ENCODE measurements around the gene SNAP23. TPM values are rescaled to one million over a fixed set of nuclear protein-coding genes. Genes with fewer than 3 reads are reported as not detected.

The SNAP23 gene
- polyA plus RNA-seq, 3 donors: 104 to 198 (median 187) TPM

DNA sequence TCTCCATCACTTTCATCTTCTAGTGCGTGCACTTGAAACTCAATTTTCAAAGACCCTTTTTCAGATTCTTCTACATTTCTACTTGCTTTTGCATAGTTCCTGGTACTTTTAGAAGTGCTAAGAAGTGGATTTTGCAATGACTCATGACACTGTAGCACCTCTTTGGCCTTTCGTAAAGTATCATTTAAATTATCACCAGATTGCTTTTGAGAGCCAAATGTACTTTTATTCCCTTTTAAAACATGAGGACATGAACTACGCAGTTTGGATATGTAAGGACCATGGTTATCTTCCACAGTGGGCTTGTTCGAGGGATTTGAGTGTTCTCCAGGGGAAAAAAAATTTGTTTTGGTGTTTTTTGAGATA is 45.0 kb upstream of the SNAP23 start:
- peaks cover 71 to 85% of the 10 kb centered on the region in 2 donors for H3K36me3 Mint-ChIP-seq
- Histone ChIP-seq H3K9ac (ENCODE audit: insufficient read depth, low read length, poor library complexity, severe bottlenecking) (no peak overlapping the region), H4K20me1 (ENCODE audit: insufficient read depth, low read length) (peaks cover 100% of the 10 kb centered on the region), H3K27ac (ENCODE audit: low read depth in 1 of 2, low read length in 2 of 2) (no peak overlapping the region), H3K4me3 (replicated peaks in 1 of 3; ENCODE audit: low read depth in 2 of 3, low read length in 3 of 3) (no peak overlapping the region), H3K4me2 (replicated peaks; ENCODE audit: extremely low read depth, low read length, poor library complexity, severe bottlenecking) (no peak overlapping the region), H3K79me2 (ENCODE audit: insufficient read depth, low read length) (peaks cover 78% of the 10 kb centered on the region), H3K9me3 (replicated peaks in 1 of 2; ENCODE audit: control insufficient read depth in 1 of 2, insufficient read depth in 1 of 2, low read length in 2 of 2) (no peaks in the 10 kb centered on the region), H3K4me1 (ENCODE audit: control insufficient read depth in 1 of 2, insufficient read depth in 2 of 2, low read length in 2 of 2) (no peaks in the 10 kb centered on the region), H3K36me3 (replicated peaks in 1 of 2; ENCODE audit: control insufficient read depth in 1 of 2, insufficient read depth in 2 of 2, low read length in 2 of 2) (peaks cover 89 to 98% of the 10 kb centered on the region in 2 donors), H2AFZ (ENCODE audit: insufficient read depth, low read depth, low read length, poor library complexity, severe bottlenecking) (no peak overlapping the region), H3K27me3 (ENCODE audit: control insufficient read depth in 2 of 2, insufficient read depth in 2 of 2, low read length in 2 of 2) (no peaks in the 10 kb centered on the region)
- no peak overlapping the region for H3K27ac Mint-ChIP-seq
- no peak for DNase-seq
- no peaks in the 10 kb centered on the region for H3K4me1 Mint-ChIP-seq
- H3K9me3 Mint-ChIP-seq: no peaks in the 10 kb centered on the region
- H3K4me3 Mint-ChIP-seq: no peak overlapping the region
- TF ChIP-seq, protein P1, sequence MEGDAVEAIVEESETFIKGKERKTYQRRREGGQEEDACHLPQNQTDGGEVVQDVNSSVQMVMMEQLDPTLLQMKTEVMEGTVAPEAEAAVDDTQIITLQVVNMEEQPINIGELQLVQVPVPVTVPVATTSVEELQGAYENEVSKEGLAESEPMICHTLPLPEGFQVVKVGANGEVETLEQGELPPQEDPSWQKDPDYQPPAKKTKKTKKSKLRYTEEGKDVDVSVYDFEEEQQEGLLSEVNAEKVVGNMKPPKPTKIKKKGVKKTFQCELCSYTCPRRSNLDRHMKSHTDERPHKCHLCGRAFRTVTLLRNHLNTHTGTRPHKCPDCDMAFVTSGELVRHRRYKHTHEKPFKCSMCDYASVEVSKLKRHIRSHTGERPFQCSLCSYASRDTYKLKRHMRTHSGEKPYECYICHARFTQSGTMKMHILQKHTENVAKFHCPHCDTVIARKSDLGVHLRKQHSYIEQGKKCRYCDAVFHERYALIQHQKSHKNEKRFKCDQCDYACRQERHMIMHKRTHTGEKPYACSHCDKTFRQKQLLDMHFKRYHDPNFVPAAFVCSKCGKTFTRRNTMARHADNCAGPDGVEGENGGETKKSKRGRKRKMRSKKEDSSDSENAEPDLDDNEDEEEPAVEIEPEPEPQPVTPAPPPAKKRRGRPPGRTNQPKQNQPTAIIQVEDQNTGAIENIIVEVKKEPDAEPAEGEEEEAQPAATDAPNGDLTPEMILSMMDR (IDR thresholded peaks at IDR 0.05): no peak
- no peaks in the 10 kb centered on the region for H3K27me3 Mint-ChIP-seq (ENCODE audit: low read depth in 3 of 3)
- intact Hi-C loops (cut with micrococcal nuclease): no loop called here
- 100% methylated on average over 1 of the region's 4 CpGs for WGBS (ENCODE audit: insufficient coverage)

DNA sequence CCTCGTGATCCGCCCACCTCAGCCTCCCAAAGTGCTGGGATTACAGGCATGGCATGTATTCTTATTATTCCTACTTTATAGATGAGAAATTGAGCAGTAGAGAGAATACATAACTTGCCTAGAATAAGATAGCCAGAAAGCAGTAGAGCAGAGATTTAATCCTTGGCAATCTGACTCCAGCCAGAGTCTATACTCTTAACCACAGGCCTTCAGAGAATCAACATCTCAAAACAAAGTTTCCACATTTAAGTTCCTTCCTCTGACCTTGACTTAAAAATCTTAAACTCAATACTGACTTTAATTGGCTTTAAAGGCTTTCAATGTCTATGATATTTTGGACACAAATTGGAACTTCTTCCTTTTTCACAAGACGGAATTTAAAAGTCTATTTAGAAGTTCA is 41.6 kb upstream of the SNAP23 start:
- intact Hi-C loops (cut with micrococcal nuclease): no loop called here
- H3K4me2 ChIP-seq (replicated peaks; ENCODE audit: extremely low read depth, low read length, poor library complexity, severe bottlenecking): no peak overlapping the region
- WGBS (ENCODE audit: insufficient coverage): no CpG with 5 or more reads among the region's 3 CpGs
- TF ChIP-seq, protein P1 (IDR thresholded peaks at IDR 0.05): no peak
- H3K36me3 ChIP-seq (replicated peaks in 1 of 2; ENCODE audit: control insufficient read depth in 1 of 2, insufficient read depth in 2 of 2, low read length in 2 of 2): peaks cover 67 to 97% of the 10 kb centered on the region in 2 donors
- peaks cover 100% of the 10 kb centered on the region for H4K20me1 ChIP-seq (ENCODE audit: insufficient read depth, low read length)
- H3K27ac ChIP-seq (ENCODE audit: low read depth in 1 of 2, low read length in 2 of 2): no peak overlapping the region
- no peaks in the 10 kb centered on the region for H3K27me3 ChIP-seq (ENCODE audit: control insufficient read depth in 2 of 2, insufficient read depth in 2 of 2, low read length in 2 of 2)
- no peaks in the 10 kb centered on the region for H3K4me1 Mint-ChIP-seq
- H3K9me3 Mint-ChIP-seq: no peaks in the 10 kb centered on the region
- no peaks in the 10 kb centered on the region for H3K27me3 Mint-ChIP-seq (ENCODE audit: low read depth in 3 of 3)
- H3K4me3 ChIP-seq (replicated peaks in 1 of 3; ENCODE audit: low read depth in 2 of 3, low read length in 3 of 3): no peak overlapping the region
- DNase-seq: no peak
- H2AFZ ChIP-seq (ENCODE audit: insufficient read depth, low read depth, low read length, poor library complexity, severe bottlenecking): no peak overlapping the region
- H3K36me3 Mint-ChIP-seq: peaks cover 59 to 84% of the 10 kb centered on the region in 2 donors
- H3K9me3 ChIP-seq (replicated peaks in 1 of 2; ENCODE audit: control insufficient read depth in 1 of 2, insufficient read depth in 1 of 2, low read length in 2 of 2): no peaks in the 10 kb centered on the region
- peaks cover 91% of the 10 kb centered on the region for H3K79me2 ChIP-seq (ENCODE audit: insufficient read depth, low read length)
- no peak overlapping the region for H3K4me3 Mint-ChIP-seq
- H3K27ac Mint-ChIP-seq: peak overlapping the region in 1 of 7 donors; percentile 75
- H3K4me1 ChIP-seq (ENCODE audit: control insufficient read depth in 1 of 2, insufficient read depth in 2 of 2, low read length in 2 of 2): no peaks in the 10 kb centered on the region
- no peak overlapping the region for H3K9ac ChIP-seq (ENCODE audit: insufficient read depth, low read length, poor library complexity, severe bottlenecking)

Data from CD14-positive monocyte (primary cell).